ENCODE measurements around the gene MPND. TPM values are rescaled to one million over a fixed set of nuclear protein-coding genes. Genes with fewer than 3 reads are reported as not detected.

The MPND gene
- total RNA-seq, 1 donor from 2014 or later, result 3.9 TPM

- TF ChIP-seq CTCF (conservative IDR thresholded peaks at IDR 0.05; ENCODE audit: low read depth, low read length), result no peak
- no peak overlapping the region for H3K4me3 ChIP-seq (ENCODE audit: low read depth, low read length)
Observed at GRCh38 chr19:4358709-4359626, 15.6 kb downstream of the MPND start.

GRCh38 chr19:4359627-4360000 lies 16.3 kb downstream of the MPND start:
- TF ChIP-seq CTCF (conservative IDR thresholded peaks at IDR 0.05; ENCODE audit: low read depth, low read length), result no peak
- H3K4me3 ChIP-seq (ENCODE audit: low read depth, low read length), result no peak overlapping the region
- DNase-seq (ENCODE audit: low read depth), result no peak

More at GRCh38 chr19:4358709-4359626, 15.6 kb downstream of the MPND start:
- DNase-seq (ENCODE audit: low read depth), result no peak

- no peak for DNase-seq (ENCODE audit: low read depth)
- no peak for TF ChIP-seq CTCF (conservative IDR thresholded peaks at IDR 0.05; ENCODE audit: low read depth, low read length)
- no peak overlapping the region for H3K4me3 ChIP-seq (ENCODE audit: low read depth, low read length)
Observed at GRCh38 chr19:4360081-4360569, 16.8 kb downstream of the MPND start.

GRCh38 chr19:4360641-4361151 lies 17.3 kb downstream of the MPND start:
- TF ChIP-seq CTCF (conservative IDR thresholded peaks at IDR 0.05; ENCODE audit: low read depth, low read length), result no peak
- DNase-seq (ENCODE audit: low read depth), result no peak
- H3K4me3 ChIP-seq (ENCODE audit: low read depth, low read length), result no peak overlapping the region

- TF ChIP-seq CTCF (conservative IDR thresholded peaks at IDR 0.05; ENCODE audit: low read depth, low read length), result no peak
- no peak for DNase-seq (ENCODE audit: low read depth)
- H3K4me3 ChIP-seq (ENCODE audit: low read depth, low read length), result no peak overlapping the region
Observed at GRCh38 chr19:4361152-4362046, 18.0 kb downstream of the MPND start.

GRCh38 chr19:4362101-4362828 lies 18.9 kb downstream of the MPND start:
- TF ChIP-seq CTCF (conservative IDR thresholded peaks at IDR 0.05; ENCODE audit: low read depth, low read length), result no peak
- H3K4me3 ChIP-seq (ENCODE audit: low read depth, low read length), result no peak overlapping the region
- DNase-seq (ENCODE audit: low read depth), result no peak
